Body of pancreas (tissue), 4 donors: ENCODE measurements around the gene MRPL28.

Experiments used
- CTCF ChIP-seq, 7 experiments: fragments of 450-650 bp in 4 of 7; fragments of 200-600 bp in 3 of 7; sonication (generic) in 3 of 7; IDR thresholded peaks; one replicate each; pipeline ENCODE4 v1.5.1; 2016 to 2019; ENCODE audit warnings: antibody characterized with exemption in 7 of 7
- POLR2A ChIP-seq, 3 donors: fragments of 450-650 bp; IDR thresholded peaks; one replicate each; pipeline ENCODE4 v1.6.1; 2016; ENCODE audit warnings: antibody characterized with exemption in 3 of 3, mild to moderate bottlenecking in 2 of 3

- TF ChIP-seq CTCF (IDR thresholded peaks at IDR 0.05) (no peak), POLR2A (IDR thresholded peaks at IDR 0.05) (no peak)
Observed at GRCh38 chr16:377419-377951, 7.1 kb upstream of the MRPL28 start.
